Neural cell (in vitro differentiated cells): ENCODE measurements around the gene SPACA6. TPM values are rescaled to one million over a fixed set of nuclear protein-coding genes. Genes with fewer than 3 reads are reported as not detected.

Experiments
- H2AFZ ChIP-seq: fragments of 200-600, 300-800 bp; sonication (generic), shearing (Covaris generic); 2 replicates; pipeline ENCODE4 v1.6.0; 2014; ENCODE audit warnings: low read depth, mild to moderate bottlenecking, antibody characterized with exemption, low read length, moderate library complexity
- H3F3A ChIP-seq: fragments of 200-600 bp; shearing (Covaris generic); 2 replicates; pipeline ENCODE4 v1.6.1; 2016; ENCODE audit warnings: mild to moderate bottlenecking, moderate library complexity, mixed read lengths, antibody characterized with exemption, low read length; ENCODE audit not compliant: insufficient read depth, poor library complexity, severe bottlenecking
- H3K27ac ChIP-seq: fragments of 200-600, 300-800 bp; sonication (generic), shearing (Covaris generic); 2 replicates; pipeline ENCODE4 v1.5.1; 2014; ENCODE audit warnings: mild to moderate bottlenecking, low read length, moderate library complexity
- H3K27me3 ChIP-seq: fragments of 300-800, 200-600 bp; sonication (generic), shearing (Covaris generic); 2 replicates; pipeline ENCODE4 v1.6.0; 2014; ENCODE audit warnings: mild to moderate bottlenecking, low read depth, low read length, moderate library complexity; ENCODE audit not compliant: insufficient read depth
- H3K36me3 ChIP-seq: fragments of 300-800, 200-600 bp; sonication (generic), shearing (Covaris generic); 2 replicates; pipeline ENCODE4 v1.5.1; 2014; ENCODE audit warnings: mild to moderate bottlenecking, antibody characterized with exemption, low read length, moderate library complexity; ENCODE audit not compliant: insufficient read depth
- H3K4me2 ChIP-seq: fragments of 300-800, 200-600 bp; sonication (generic), shearing (Covaris generic); 2 replicates; pipeline ENCODE4 v1.6.0; 2014; ENCODE audit warnings: mild to moderate bottlenecking, low read length
- H3K4me3 ChIP-seq: fragments of 300-800, 200-600 bp; sonication (generic), shearing (Covaris generic); 2 replicates; pipeline ENCODE4 v1.5.1; 2014; ENCODE audit warnings: mild to moderate bottlenecking, low read length, moderate library complexity
- H3K79me2 ChIP-seq: fragments of 200-600 bp; shearing (Covaris generic); replicated peaks from 2 replicates; pipeline ENCODE4 v1.6.0; 2014; ENCODE audit warnings: mild to moderate bottlenecking, low read length, moderate library complexity; ENCODE audit not compliant: insufficient read depth
- H3K9ac ChIP-seq: fragments of 300-800, 200-600 bp; sonication (generic), shearing (Covaris generic); 2 replicates; pipeline ENCODE4 v1.6.1; 2016; ENCODE audit warnings: mild to moderate bottlenecking, low read length, mixed read lengths
- H3K9me2 ChIP-seq: fragments of 200-600 bp; shearing (Covaris generic); 2 replicates; pipeline ENCODE4 v1.6.1; 2016; ENCODE audit warnings: mild to moderate bottlenecking, low read length, mixed read lengths; ENCODE audit not compliant: insufficient read depth
- H3K9me3 ChIP-seq: fragments of 200-600, 300-800 bp; sonication (generic), shearing (Covaris generic); 2 replicates; pipeline ENCODE4 v1.6.1; 2016; ENCODE audit warnings: mild to moderate bottlenecking, mixed run types, low read length, moderate library complexity, mixed read lengths
- H4K20me1 ChIP-seq: fragments of 200-600 bp; shearing (Covaris generic); 2 replicates; pipeline ENCODE4 v1.6.1; 2016; ENCODE audit warnings: mild to moderate bottlenecking, mixed run types; ENCODE audit not compliant: insufficient read depth
- EP300 ChIP-seq: fragments of 450-650 bp; conservative IDR thresholded peaks from 2 replicates; pipeline ENCODE4 v1.6.1; 2014; ENCODE audit warnings: antibody characterized with exemption, mild to moderate bottlenecking, moderate library complexity; ENCODE audit not compliant: poor library complexity, severe bottlenecking
- EZH2 ChIP-seq: fragments of 200-600, 300-800 bp; shearing (Covaris generic), sonication (generic); IDR thresholded peaks from 2 replicates; pipeline ENCODE4 v1.6.1; 2014; ENCODE audit warnings: antibody characterized with exemption, low read length, borderline replicate concordance, mild to moderate bottlenecking; ENCODE audit not compliant: insufficient read depth, poor library complexity, severe bottlenecking
- POLR2AphosphoS5 ChIP-seq: IDR thresholded peaks from 2 replicates; pipeline ENCODE4 v1.6.1; 2012
- RAD21 ChIP-seq: fragments of 450-650 bp; conservative IDR thresholded peaks from 2 replicates; pipeline ENCODE4 v1.6.1; 2014; ENCODE audit warnings: antibody characterized with exemption, mild to moderate bottlenecking, moderate library complexity
- SMC3 ChIP-seq: fragments of 450-650 bp; conservative IDR thresholded peaks from 2 replicates; pipeline ENCODE4 v1.6.1; 2014; ENCODE audit warnings: antibody characterized with exemption, mild to moderate bottlenecking, moderate library complexity; ENCODE audit not compliant: poor library complexity
- TAF1 ChIP-seq: IDR thresholded peaks from 2 replicates; pipeline ENCODE4 v1.6.1; 2012; ENCODE audit warnings: low read depth
- polyA plus RNA-seq: library from polyadenylated mRNA; depleted of rRNA; stranded (reverse); fragments of >200 nt; gene quantifications from 2 replicates; pipeline ENCODE4 v1.2.3, GENCODE V29; 2014
- TF ChIP-seq, protein P1 (sequence below): IDR thresholded peaks from 2 replicates; pipeline ENCODE4 v1.6.1; 2012; ENCODE audit warnings: borderline replicate concordance
- TF ChIP-seq, protein P2 (sequence below): fragments of 450-650 bp; IDR thresholded peaks from 2 replicates; pipeline ENCODE4 v1.5.1; 2014; ENCODE audit warnings: antibody characterized with exemption, mild to moderate bottlenecking, moderate library complexity; ENCODE audit not compliant: poor library complexity, severe bottlenecking

SPACA6 gene
- polyA plus RNA-seq, 1 donor from 2014 or later, result 5.2 TPM

DNA sequence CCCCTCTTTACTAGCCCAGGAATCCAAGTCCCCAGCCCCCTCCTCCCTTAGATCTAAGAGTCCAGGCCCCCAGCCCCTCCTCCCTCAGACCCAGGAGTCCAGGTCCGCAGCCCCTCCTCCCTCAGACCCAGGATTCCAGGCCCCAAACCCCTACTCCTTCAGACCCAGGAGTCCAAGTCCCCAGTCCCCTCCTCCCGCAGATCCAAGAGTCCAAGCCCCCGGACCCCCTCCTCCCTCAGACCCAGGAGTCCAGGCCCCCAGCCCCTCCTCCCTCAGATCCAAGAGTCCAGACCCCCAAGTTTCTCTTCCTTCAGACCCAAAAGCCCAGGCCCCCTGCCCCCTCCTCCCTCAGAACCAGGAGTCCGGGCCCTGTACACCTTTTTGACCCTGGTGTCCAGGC, 11.5 kb downstream of the SPACA6 start:
- H3K4me2 ChIP-seq, result peak overlapping the region; percentile 65
- peak overlapping the region; percentile 74 for H3K4me3 ChIP-seq
- TF ChIP-seq EZH2, result no peak
- TF ChIP-seq, protein P1, sequence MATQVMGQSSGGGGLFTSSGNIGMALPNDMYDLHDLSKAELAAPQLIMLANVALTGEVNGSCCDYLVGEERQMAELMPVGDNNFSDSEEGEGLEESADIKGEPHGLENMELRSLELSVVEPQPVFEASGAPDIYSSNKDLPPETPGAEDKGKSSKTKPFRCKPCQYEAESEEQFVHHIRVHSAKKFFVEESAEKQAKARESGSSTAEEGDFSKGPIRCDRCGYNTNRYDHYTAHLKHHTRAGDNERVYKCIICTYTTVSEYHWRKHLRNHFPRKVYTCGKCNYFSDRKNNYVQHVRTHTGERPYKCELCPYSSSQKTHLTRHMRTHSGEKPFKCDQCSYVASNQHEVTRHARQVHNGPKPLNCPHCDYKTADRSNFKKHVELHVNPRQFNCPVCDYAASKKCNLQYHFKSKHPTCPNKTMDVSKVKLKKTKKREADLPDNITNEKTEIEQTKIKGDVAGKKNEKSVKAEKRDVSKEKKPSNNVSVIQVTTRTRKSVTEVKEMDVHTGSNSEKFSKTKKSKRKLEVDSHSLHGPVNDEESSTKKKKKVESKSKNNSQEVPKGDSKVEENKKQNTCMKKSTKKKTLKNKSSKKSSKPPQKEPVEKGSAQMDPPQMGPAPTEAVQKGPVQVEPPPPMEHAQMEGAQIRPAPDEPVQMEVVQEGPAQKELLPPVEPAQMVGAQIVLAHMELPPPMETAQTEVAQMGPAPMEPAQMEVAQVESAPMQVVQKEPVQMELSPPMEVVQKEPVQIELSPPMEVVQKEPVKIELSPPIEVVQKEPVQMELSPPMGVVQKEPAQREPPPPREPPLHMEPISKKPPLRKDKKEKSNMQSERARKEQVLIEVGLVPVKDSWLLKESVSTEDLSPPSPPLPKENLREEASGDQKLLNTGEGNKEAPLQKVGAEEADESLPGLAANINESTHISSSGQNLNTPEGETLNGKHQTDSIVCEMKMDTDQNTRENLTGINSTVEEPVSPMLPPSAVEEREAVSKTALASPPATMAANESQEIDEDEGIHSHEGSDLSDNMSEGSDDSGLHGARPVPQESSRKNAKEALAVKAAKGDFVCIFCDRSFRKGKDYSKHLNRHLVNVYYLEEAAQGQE, result no peak
- TF ChIP-seq EP300, result no peak
- TF ChIP-seq POLR2AphosphoS5, result no peak
- TF ChIP-seq, protein P2, sequence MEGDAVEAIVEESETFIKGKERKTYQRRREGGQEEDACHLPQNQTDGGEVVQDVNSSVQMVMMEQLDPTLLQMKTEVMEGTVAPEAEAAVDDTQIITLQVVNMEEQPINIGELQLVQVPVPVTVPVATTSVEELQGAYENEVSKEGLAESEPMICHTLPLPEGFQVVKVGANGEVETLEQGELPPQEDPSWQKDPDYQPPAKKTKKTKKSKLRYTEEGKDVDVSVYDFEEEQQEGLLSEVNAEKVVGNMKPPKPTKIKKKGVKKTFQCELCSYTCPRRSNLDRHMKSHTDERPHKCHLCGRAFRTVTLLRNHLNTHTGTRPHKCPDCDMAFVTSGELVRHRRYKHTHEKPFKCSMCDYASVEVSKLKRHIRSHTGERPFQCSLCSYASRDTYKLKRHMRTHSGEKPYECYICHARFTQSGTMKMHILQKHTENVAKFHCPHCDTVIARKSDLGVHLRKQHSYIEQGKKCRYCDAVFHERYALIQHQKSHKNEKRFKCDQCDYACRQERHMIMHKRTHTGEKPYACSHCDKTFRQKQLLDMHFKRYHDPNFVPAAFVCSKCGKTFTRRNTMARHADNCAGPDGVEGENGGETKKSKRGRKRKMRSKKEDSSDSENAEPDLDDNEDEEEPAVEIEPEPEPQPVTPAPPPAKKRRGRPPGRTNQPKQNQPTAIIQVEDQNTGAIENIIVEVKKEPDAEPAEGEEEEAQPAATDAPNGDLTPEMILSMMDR, result no peak
- H2AFZ ChIP-seq, result no peak overlapping the region
- H3K9ac ChIP-seq, result peak overlapping the region; percentile 68
- H3K79me2 ChIP-seq, result no peaks in the 10 kb centered on the region
- no peaks in the 10 kb centered on the region for H3K27me3 ChIP-seq
- H3K9me2 ChIP-seq, result no peaks in the 10 kb centered on the region
- H4K20me1 ChIP-seq, result no peaks in the 10 kb centered on the region
- H3K9me3 ChIP-seq, result no peaks in the 10 kb centered on the region
- no peaks in the 10 kb centered on the region for H3K36me3 ChIP-seq
- no peaks in the 10 kb centered on the region for H3F3A ChIP-seq
- peak overlapping the region; percentile 47 for H3K27ac ChIP-seq

DNA sequence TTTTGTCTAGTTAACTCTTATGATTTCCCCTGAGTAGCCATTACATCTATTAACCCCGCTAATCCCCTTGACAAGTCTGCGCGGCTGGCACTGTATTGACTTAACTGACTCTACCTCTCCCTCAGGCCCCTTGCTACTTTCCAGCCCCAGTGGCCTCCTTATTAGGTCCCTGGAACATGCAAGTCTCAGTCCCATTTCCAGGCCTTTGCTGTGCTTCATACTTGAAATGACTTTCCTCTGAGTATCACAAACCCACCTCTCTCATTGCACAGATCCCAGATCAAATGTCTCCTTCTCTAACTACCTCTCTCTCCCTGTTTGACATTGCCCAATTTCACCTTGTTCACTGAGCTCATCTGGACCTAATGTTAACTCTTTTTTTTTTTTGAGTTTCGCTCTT, 13.2 kb downstream of the SPACA6 start:
- no peak overlapping the region for H3K27ac ChIP-seq
- H3F3A ChIP-seq, result no peaks in the 10 kb centered on the region
- H3K79me2 ChIP-seq, result no peaks in the 10 kb centered on the region
- H2AFZ ChIP-seq, result no peak overlapping the region
- H3K9me2 ChIP-seq, result no peaks in the 10 kb centered on the region
- H3K27me3 ChIP-seq, result no peaks in the 10 kb centered on the region
- no peaks in the 10 kb centered on the region for H3K36me3 ChIP-seq
- H3K9ac ChIP-seq, result no peak overlapping the region
- H3K9me3 ChIP-seq, result no peaks in the 10 kb centered on the region
- H4K20me1 ChIP-seq, result no peaks in the 10 kb centered on the region
- TF ChIP-seq EZH2 (no peak), SMC3 (no peak)
- no peak overlapping the region for H3K4me3 ChIP-seq
- H3K4me2 ChIP-seq, result no peak overlapping the region

DNA sequence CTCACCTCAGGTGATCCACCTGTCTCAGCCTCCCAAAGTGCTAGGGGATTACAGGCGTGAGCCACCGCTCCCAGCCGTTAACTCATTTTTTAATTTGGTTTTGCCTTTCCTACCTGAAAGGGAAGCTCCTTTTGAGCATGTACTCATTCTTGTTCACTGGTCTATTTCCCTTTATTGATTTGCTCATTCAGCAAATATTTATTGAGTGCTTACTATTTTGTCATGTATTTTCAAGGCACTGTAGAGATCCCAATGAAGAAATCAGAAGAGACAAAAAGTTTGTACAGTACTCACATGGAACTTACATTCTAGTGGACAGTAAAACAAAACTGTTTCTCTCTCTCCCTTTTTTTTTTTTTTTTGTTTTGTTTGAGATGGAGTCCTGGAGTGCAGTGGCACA, 13.8 kb downstream of the SPACA6 start:
- Histone ChIP-seq H3F3A (no peaks in the 10 kb centered on the region), H3K4me2 (no peak overlapping the region), H3K27ac (no peak overlapping the region), H3K4me3 (no peak overlapping the region), H2AFZ (no peak overlapping the region), H3K9ac (no peak overlapping the region), H3K79me2 (no peaks in the 10 kb centered on the region), H3K9me3 (no peaks in the 10 kb centered on the region), H3K9me2 (no peaks in the 10 kb centered on the region), H3K27me3 (no peaks in the 10 kb centered on the region), H4K20me1 (no peaks in the 10 kb centered on the region), H3K36me3 (no peaks in the 10 kb centered on the region)
- no peak for TF ChIP-seq RAD21
- TF ChIP-seq TAF1, result no peak
